Islet of Langerhans (tissue), 1 donor: ENCODE data around the gene CA12.

Experiments
- FAIRE-seq: peaks from one replicate; lab custom pipeline; 2011; peaks lifted over from hg19 to GRCh38; lab: Jason Lieb, UNC

The CA12 gene

DNA sequence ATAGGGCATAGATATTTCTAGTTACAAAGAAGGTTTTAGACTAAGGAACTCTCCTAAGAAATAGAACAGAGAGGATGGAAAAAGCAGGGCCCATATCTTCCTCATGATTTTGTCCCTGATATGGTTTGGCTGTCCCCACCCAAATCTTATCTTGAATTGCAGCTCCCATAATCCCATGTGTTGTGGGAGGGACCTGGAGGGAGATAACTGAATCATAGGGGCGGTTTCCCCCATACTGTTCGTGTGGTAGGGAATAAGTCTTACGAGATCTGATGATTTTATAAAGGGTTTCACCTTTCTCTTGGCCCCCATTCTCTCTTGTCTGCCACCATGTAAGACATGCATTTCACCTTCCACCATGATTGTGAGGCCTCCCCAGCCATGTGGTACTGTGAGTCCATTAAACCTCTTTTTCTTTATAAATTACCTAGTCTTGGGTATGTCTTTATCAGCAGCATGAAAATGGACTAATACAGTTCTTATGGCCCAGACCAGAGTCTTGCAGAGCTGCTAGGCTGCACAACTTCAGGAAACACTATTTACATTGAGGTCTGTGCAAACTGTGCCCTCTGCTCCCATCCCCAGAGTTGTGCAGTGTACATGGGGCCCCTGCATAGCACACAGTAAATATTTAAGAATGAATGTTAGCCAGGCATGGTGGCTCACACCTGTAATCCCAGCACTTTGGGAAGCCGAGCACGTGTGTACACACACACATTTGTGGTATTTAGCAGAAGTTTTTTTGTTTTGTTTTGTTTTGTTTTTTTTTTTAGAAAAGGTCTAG lies 20.3 kb upstream of the CA12 start:
- no peak for FAIRE-seq

GRCh38 chr15:63401078-63401477 lies 19.4 kb upstream of the CA12 start:
- FAIRE-seq: no peak

GRCh38 chr15:63398456-63398855 lies 16.8 kb upstream of the CA12 start:
- no peak for FAIRE-seq

GRCh38 chr15:63396152-63396928 lies 14.7 kb upstream of the CA12 start:
- no peak for FAIRE-seq

- FAIRE-seq: no peak
These were observed 14.1 kb upstream of the CA12 start for GRCh38 chr15:63395730-63396151.

- no peak for FAIRE-seq
These were observed 10.8 kb upstream of the CA12 start for GRCh38 chr15:63392361-63393009.

DNA sequence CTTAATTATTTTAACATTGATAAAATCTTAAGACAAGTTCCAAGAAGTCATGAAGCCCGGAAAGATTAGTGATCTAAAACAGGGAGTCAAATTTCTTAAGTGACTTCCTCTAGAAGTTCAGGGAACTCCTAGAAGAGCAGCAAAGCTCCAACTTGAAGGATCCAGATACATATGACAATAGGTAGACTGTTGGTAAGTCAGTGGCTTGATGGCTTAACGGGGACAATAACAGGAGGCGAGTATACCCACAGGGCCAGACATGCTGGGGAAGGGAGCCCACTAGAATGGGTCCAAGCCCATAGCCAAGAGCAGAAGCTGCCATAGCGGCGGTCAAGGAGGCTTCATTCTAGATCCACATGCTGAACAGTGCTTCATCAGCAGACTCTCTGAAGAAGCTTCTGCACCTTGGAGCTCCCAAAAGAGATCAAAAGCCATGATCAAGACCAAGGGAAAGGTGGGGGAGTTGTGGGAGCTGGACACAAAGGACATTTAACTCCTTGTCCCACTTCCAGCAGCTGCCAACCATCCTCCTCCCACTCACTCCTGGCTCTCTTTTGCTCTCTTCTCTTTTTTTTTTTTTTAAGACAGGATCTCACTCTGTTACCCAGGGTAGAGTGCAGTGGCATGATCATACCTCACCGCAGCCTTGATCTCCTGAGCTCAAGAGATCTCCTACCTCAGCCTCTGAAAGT lies 10.2 kb upstream of the CA12 start:
- FAIRE-seq: no peak

- FAIRE-seq: no peak
These were observed 9.0 kb upstream of the CA12 start for GRCh38 chr15:63390689-63391088.

DNA sequence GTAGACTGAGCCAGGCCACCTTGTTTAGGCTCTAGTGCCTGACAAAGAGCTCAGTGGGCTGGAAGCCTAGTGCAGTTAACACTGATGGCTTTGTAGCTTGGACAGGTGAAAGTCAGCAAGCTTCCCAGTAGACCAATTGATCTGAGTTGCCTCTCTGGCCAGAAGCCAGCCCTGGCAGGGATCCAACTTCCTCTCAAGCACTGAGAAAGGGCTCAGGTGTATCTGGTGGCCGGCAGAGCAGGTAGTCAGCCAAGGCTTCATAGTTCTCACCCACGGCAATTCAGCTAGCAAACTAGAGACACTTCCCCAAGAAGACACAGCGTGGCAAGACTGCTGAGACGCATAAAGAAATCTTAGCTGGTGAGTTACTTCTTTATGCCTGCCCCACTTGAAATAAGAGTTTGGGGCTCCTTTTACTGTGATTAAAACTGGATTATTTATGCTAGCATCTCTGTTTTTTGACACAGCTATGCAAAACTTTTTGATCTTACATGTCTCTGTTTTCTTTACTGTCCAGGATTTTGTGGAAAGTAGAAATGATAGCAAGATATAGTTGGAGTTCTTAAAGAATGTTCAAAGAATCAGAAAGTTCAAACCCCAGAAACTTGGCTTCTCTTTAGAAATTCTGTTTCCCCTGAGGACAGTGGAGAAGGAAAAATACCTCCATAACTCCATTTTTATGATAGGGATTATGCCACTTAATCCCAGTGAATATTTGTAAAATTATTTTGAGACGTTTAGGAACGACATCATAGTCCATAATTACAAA lies 8.4 kb upstream of the CA12 start:
- no peak for FAIRE-seq

DNA sequence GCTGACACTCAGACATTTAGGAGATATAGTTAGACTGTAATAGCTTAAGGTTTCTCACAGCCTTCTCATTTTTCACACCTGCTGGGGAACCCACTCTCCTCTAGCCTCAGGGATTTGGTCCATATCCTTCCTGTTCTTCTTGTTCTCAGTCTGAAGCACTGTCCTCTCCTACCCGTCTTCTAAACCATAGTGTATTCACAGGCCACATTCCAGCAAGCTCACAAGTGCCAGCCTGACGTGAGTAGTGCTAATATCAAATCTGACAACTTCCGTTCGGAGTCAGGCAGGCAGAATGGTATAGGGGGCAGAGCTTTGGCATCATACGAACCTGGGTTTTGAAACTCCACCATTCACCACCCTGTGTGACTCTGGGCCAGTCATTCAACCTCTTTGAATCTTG lies 6.9 kb upstream of the CA12 start:
- no peak for FAIRE-seq

DNA sequence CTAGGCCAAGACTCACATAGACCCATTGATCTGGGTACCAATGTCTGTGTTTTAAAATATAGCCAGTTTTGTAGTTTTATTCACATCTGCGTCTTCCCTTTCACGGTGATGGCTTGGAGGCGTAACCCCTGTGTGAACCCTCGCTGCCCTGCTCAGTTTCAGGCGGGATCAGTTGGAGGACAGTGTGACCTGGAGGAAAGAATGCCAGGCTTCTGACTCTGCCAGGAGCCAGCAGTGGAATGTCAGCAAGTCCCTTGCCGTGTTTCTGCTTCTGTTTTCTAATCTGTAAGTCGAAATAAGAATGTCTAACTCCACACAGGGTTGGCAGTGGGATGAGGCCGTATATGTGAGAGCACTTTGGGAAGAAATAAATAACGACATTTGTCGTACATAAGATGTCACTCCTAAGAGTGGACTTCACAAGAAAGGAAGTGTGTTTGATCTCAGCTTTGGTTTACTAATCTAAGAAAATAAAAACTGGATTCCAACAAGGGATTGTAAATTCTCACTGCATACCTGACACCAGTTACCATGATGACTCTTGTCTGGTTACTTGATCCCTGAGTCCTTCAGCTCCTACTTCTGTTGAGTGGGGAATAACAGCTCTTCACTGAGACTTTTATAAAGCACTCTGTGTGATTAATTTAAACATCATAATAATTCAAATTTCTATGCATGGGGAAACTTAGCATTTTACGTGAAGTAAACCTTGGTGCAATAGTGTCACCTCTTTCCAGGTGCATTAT lies 6.3 kb upstream of the CA12 start:
- no peak for FAIRE-seq

DNA sequence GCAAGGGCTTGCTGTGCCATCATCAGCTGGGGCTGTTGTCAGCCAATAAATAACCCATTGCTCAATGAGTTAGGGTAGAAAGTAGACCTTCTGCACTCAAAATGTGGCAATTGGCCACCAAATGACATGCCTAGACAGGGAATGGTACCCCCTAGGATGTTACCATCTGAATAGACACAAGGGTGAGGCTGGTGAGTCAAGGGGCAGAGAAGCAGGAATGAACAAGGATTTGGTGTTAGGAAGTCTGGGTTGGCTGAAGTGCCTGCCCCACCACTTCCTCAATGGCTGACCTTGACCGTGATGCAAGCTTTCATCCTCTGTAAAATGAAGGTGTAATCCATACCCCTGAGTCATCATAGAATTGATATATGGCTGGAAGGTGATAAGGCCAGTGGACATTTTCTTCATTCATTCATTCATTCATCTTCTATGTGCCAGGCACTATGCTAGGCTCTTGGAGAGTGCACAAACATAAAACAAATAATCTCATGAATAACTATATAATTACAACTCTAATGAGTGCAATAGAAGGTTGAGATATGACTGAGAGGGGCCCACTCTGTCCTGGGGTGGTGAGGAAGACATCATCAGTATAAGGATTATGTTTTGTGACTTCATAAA lies 4.4 kb upstream of the CA12 start:
- no peak for FAIRE-seq

DNA sequence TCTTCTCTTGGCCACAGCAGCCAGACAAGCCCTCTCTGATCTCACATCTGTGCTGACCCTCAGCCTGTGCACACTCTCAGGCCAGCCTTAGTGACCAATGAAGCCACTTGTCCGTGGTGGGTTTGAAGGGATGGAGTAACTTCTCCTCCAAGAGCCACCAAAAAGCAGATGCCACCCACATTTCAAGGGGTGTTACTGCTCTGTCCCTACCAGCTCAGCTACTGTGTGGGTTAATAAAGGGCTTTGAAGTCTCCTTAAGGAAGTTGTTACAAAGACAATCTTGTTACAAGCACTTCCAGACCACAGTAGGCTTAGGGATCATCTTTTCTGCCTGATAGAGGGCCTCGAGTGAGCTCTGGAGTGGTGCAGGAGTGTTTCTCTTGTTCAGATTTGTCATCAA lies 3.3 kb upstream of the CA12 start:
- FAIRE-seq: no peak

GRCh38 chr15:63382966-63383710 lies 1.5 kb upstream of the CA12 start:
- FAIRE-seq: no peak

- no peak for FAIRE-seq
These were observed 801 bp downstream of the CA12 start for GRCh38 chr15:63380808-63381282.

DNA sequence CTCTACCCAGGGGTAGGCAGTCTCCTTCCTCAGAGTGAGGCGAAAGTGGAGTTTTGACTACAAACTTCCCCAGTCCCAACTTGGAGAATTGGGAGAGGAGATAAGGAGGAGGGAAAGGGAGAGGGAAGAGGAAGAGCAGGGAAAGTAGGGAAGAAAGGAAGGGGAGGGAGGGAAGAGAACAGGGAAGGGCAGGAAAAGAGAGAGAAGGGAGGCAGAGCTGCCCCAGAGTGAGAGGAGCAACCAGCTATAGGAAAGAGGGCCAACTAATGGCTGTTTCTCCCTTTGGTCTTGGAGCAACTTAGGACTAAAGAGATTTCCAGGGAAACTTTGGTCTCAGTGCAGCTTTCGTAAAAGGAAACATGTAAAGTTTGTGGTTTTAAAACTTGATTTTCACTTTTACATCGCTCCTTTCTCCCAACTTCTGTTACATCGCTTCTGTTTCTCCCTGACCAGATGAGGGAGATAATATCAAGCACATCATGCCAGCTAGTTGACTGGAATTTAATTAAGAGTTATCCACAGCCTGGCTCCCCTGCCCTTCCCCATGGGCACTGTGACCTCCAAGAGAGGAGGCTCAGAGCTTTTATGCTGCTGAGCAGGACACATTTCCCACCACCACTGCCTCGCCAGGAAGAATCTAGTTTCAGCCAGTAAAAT lies 1.4 kb downstream of the CA12 start:
- no peak for FAIRE-seq

DNA sequence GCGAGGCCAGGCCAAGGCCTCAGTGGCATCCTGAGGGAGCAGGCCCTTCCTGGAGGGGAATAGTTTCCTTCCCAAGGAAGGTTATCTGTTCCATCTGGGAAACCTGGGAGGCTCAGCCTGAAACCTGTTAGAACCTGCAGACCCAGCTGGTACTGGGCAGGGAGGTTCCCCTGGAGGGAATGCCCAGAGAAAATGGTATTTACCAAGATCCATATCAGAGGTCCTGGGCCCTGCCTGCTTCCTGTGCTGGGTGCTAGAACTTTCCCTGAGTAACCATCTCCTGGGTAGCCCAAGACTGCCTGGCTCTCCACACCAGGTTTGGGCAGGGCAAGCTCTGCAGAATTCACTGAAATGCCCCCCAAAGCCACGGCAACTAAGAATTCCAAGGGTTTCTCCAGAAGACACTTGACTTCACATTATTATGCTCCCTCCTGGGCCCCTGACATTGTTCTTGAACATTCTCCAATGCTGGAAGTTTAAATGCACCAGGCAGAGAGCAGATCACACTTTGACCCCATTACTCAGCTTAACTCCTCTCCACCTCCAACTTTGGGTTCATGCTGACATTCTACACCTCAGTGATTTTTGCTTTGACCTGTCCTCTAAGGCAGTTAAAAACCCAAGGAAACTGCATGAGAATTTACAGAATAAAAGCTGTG lies 2.0 kb downstream of the CA12 start:
- FAIRE-seq: no peak

GRCh38 chr15:63378946-63379345 lies 2.7 kb downstream of the CA12 start:
- no peak for FAIRE-seq
